K562 (cell line): Measurements from ENCODE around the gene GRB2. TPM values are rescaled to one million over a fixed set of nuclear protein-coding genes. Genes with fewer than 3 reads are reported as not detected.
A peak's percentile ranks its signal among the peaks of the same experiment; 100 is the strongest.

ENCODE experiments used
- ATAC-seq: fragments of 200-7000 bp; cut with Tn5 transposase; 3 replicates; pipeline ENCODE4 v1.9.1; 2020; ENCODE audit warnings: moderate library complexity
- BruUV-seq: library from RNA; stranded (reverse); fragments of 400-500 nt; replicated peaks from 2 replicates; lab custom pipeline; 2021; lab: Mats Ljungman, UMichigan
- CTCF ChIA-PET: fragments of 300-600 bp; formaldehyde crosslinking; extraction: SDS; loops from one replicate; lab custom pipeline; 2021; ENCODE audit warnings: low intra/inter-chr PET ratio; lab: Yijun Ruan, JAX
- POLR2A ChIA-PET: fragments of 300-600, 350-650 bp; sonication (Branson Sonifier 250); formaldehyde crosslinking; extraction: SDS; loops from one replicate; lab custom pipeline; 2021; ENCODE audit warnings: antibody characterized with exemption, inconsistent platforms; lab: Yijun Ruan, JAX
- DNase-seq, 4 experiments: peaks; one replicate each; pipeline versions ENCODE4 v3.0.0 to v3.0.0-alpha.2; 2011 to 2018; ENCODE audit warnings: low spot score in 3 of 4, mixed read lengths in 3 of 4; ENCODE audit errors: extremely low read depth in 1 of 4
- FAIRE-seq: peaks from 2 replicates; lab custom pipeline; 2011; peaks lifted over from hg19 to GRCh38; lab: Jason Lieb, UNC
- H2AFZ ChIP-seq: 2 replicates; pipeline ENCODE4 v1.6.0; 2011; ENCODE audit warnings: low read depth, low read length, control low read depth, inconsistent platforms
- H3K27ac ChIP-seq: fragments of 200-600 bp; 3 replicates; pipeline ENCODE4 v1.8.0; 2011; ENCODE audit warnings: low read depth, mild to moderate bottlenecking, control low read depth, inconsistent platforms, low read length, moderate library complexity, mixed read lengths; ENCODE audit errors: extremely low read depth
- H3K27me3 ChIP-seq, 2 experiments: fragments of 300-600 bp in 1 of 2; 2 replicates in 1 of 2; 3 replicates in 1 of 2; pipeline versions ENCODE4 v1.6.0 to v1.8.0; 2011; ENCODE audit warnings: inconsistent platforms in 2 of 2, low read length in 2 of 2, mild to moderate bottlenecking in 1 of 2, mixed read lengths in 1 of 2, moderate library complexity in 1 of 2; ENCODE audit not compliant: control insufficient read depth in 2 of 2, insufficient read depth in 2 of 2
- H3K36me3 ChIP-seq: fragments of 300-600 bp; 3 replicates; pipeline ENCODE4 v1.8.0; 2011; ENCODE audit warnings: mild to moderate bottlenecking, low read length, inconsistent platforms; ENCODE audit not compliant: control insufficient read depth, insufficient read depth
- H3K4me1 ChIP-seq, 2 experiments: fragments of 200-600 bp in 1 of 2; replicated peaks in 1 of 2; 2 replicates in 1 of 2; 3 replicates in 1 of 2; pipeline versions ENCODE4 v1.5.1 to v1.8.0; 2011; ENCODE audit warnings: inconsistent platforms in 2 of 2, low read length in 2 of 2, mild to moderate bottlenecking in 1 of 2, mixed read lengths in 1 of 2, moderate library complexity in 1 of 2; ENCODE audit not compliant: control insufficient read depth in 2 of 2, insufficient read depth in 2 of 2
- H3K4me2 ChIP-seq: 2 replicates; pipeline ENCODE4 v1.6.1; 2011; ENCODE audit warnings: low read length, control low read depth, inconsistent platforms, mixed read lengths; ENCODE audit not compliant: insufficient read depth
- H3K4me3 ChIP-seq: fragments of 200-600 bp; sonication (generic), shearing (Covaris generic); 2 replicates; pipeline ENCODE4 v1.5.1; 2016; ENCODE audit warnings: control low read depth, inconsistent platforms
- H3K79me2 ChIP-seq: fragments of 200-600 bp; 3 replicates; pipeline ENCODE4 v1.8.0; 2011; ENCODE audit warnings: low read length, inconsistent platforms; ENCODE audit not compliant: control insufficient read depth, insufficient read depth
- H3K9ac ChIP-seq, 2 experiments: 2 replicates each; pipeline versions ENCODE4 v1.6.0 to v1.6.1; 2011; ENCODE audit warnings: low read depth in 2 of 2, low read length in 2 of 2, control low read depth in 1 of 2, inconsistent platforms in 1 of 2, mild to moderate bottlenecking in 1 of 2, mixed read lengths in 1 of 2; ENCODE audit not compliant: insufficient read depth in 1 of 2
- H3K9me1 ChIP-seq: one replicate; pipeline ENCODE4 v1.6.0; 2011; ENCODE audit warnings: inconsistent platforms, mild to moderate bottlenecking, low read length, moderate library complexity; ENCODE audit not compliant: control insufficient read depth, insufficient read depth
- H3K9me3 ChIP-seq: replicated peaks from 2 replicates; pipeline ENCODE4 v1.5.1; 2011; ENCODE audit warnings: low read depth, low read length, inconsistent platforms; ENCODE audit not compliant: control insufficient read depth, insufficient read depth
- H4K20me1 ChIP-seq: replicated peaks from 2 replicates; pipeline ENCODE4 v1.6.1; 2011; ENCODE audit warnings: low read length, inconsistent platforms, mixed read lengths; ENCODE audit not compliant: control insufficient read depth, insufficient read depth
- ATF7 ChIP-seq: fragments of 450-650 bp; IDR thresholded peaks from 2 replicates; pipeline ENCODE4 v1.7.1; 2014; ENCODE audit warnings: mild to moderate bottlenecking, moderate library complexity
- BRD9 ChIP-seq: fragments of 450-650 bp; IDR thresholded peaks from 2 replicates; pipeline ENCODE4 v1.6.1; 2018; ENCODE audit warnings: low read depth; ENCODE audit not compliant: partially characterized antibody
- HDAC8 ChIP-seq: fragments of 450-650 bp; IDR thresholded peaks from 2 replicates; pipeline ENCODE4 v1.6.1; 2016; ENCODE audit warnings: mild to moderate bottlenecking, missing genetic modification characterization, moderate library complexity, missing compliant biosample characterization
- ID3 ChIP-seq, 2 experiments: fragments of 250-450 bp in 1 of 2; fragments of 450-650 bp in 1 of 2; sonication (Bioruptor Pico) in 1 of 2; IDR thresholded peaks; 2 replicates each; pipeline versions ENCODE4 v1.6.1 to v1.8.0; 2016 to 2021; ENCODE audit warnings: mild to moderate bottlenecking in 2 of 2, moderate library complexity in 2 of 2, missing compliant biosample characterization in 1 of 2, missing genetic modification characterization in 1 of 2
- ILF3 ChIP-seq: fragments of 450-650 bp; IDR thresholded peaks from 2 replicates; pipeline ENCODE4 v1.6.1; 2018; ENCODE audit warnings: antibody characterized with exemption, mild to moderate bottlenecking, moderate library complexity, borderline replicate concordance
- NFXL1 ChIP-seq: fragments of 450-650 bp; formaldehyde crosslinking; IDR thresholded peaks from 2 replicates; pipeline ENCODE4 v1.4.0; 2021; ENCODE audit warnings: mild to moderate bottlenecking
- PML ChIP-seq: IDR thresholded peaks from 2 replicates; pipeline ENCODE4 v1.6.1; 2012; ENCODE audit warnings: low read length, inconsistent platforms
- RCOR1 ChIP-seq, 2 experiments: IDR thresholded peaks; 2 replicates each; pipeline ENCODE4 v1.6.1; 2012; ENCODE audit warnings: low read depth in 2 of 2, low read length in 2 of 2, borderline replicate concordance in 1 of 2, improper control_type of control experiment in 1 of 2
- RFX1 ChIP-seq: fragments of 450-650 bp; IDR thresholded peaks from 2 replicates; pipeline ENCODE4 v1.6.1; 2016; ENCODE audit warnings: mild to moderate bottlenecking, moderate library complexity
- SMARCC2 ChIP-seq: fragments of 450-650 bp; IDR thresholded peaks from 2 replicates; pipeline ENCODE4 v1.6.1; 2017; ENCODE audit warnings: antibody characterized with exemption, moderate library complexity, mild to moderate bottlenecking, low read depth
- SNIP1 ChIP-seq: fragments of 450-650 bp; IDR thresholded peaks from 2 replicates; pipeline ENCODE4 v1.7.1; 2017; ENCODE audit warnings: low read depth, mild to moderate bottlenecking
- SP2 ChIP-seq: IDR thresholded peaks from 2 replicates; pipeline ENCODE4 v1.6.1; 2011; ENCODE audit warnings: mild to moderate bottlenecking, low read depth, low read length, moderate library complexity; ENCODE audit not compliant: poor library complexity, severe bottlenecking; ENCODE audit errors: extremely low read depth
- ZFX ChIP-seq: sonication (generic); formaldehyde crosslinking; IDR thresholded peaks from 2 replicates; pipeline ENCODE4 v1.8.0; 2022; ENCODE audit warnings: mild to moderate bottlenecking, missing genetic modification reagents, moderate library complexity
- ZNF740 ChIP-seq, 3 experiments: fragments of 200-800 bp in 1 of 3; sonication (Bioruptor generic) in 1 of 3; sonication (generic) in 1 of 3; formaldehyde crosslinking in 1 of 3; IDR thresholded peaks; 2 replicates each; pipeline versions ENCODE4 v1.6.1 to v1.8.0; 2016 to 2022; ENCODE audit warnings: mild to moderate bottlenecking in 2 of 3, missing compliant biosample characterization in 2 of 3, missing genetic modification characterization in 2 of 3, missing genetic modification reagents in 1 of 3
- WGBS: fragments of 100-300 bp; shearing (Covaris generic); methylation state at CpG from one replicate; pipeline ENCODE4 v1.1.6; 2016; ENCODE audit warnings: low coverage, mixed read lengths; ENCODE audit not compliant: insufficient coverage; ENCODE audit errors: missing lambda C conversion rate; 5-methylcytosine and 5-hydroxymethylcytosine counted together
- in situ Hi-C: fragments of 300-500 bp; cut with MboI; formaldehyde crosslinking; loops from 4 replicates; pipeline ENCODE4 v1.15.0; 2018; ENCODE audit warnings: inconsistent platforms, mixed read lengths
- intact Hi-C: fragments of 100-400 bp; cut with micrococcal nuclease; formaldehyde crosslinking; loops from 2 replicates; pipeline ENCODE4 v1.14.2; 2022
- polyA plus RNA-seq, 8 experiments: library from polyadenylated mRNA; depleted of rRNA in 4 of 8; stranded (reverse) in 5 of 8; unstranded in 3 of 8; fragments of >200 nt; fragmentation: Nextera tagmentation in 2 of 8; fragmentation: Illumina TruSeq in 1 of 8; extraction: Ambion mirVana in 2 of 8; extraction: Trizol in 1 of 8; gene quantifications; 2 replicates each; pipeline versions ENCODE4 v1.2.1 to v1.2.3, GENCODE V29; 2011 to 2014; ENCODE audit warnings: inconsistent platforms in 1 of 8, missing spikeins in 1 of 8
- total RNA-seq, 7 experiments: library from RNA; depleted of rRNA in 6 of 7; stranded (reverse); fragments of >200 nt in 6 of 7; fragmentation: Illumina TruSeq in 2 of 7; extraction: Trizol in 2 of 7; gene quantifications; 2 replicates each; pipeline versions ENCODE4 v1.2.1 to v1.2.3, GENCODE V29; 2011 to 2021; ENCODE audit warnings: low replicate concordance in 1 of 7

GRB2 gene
- total and polyA plus RNA-seq, 9 of the 15 experiments (the other 6 are each of a cell fraction or from before 2014, with no cell fraction given) = 57.2 to 136 (median 84.8) TPM

- BruUV-seq = no TSS peak
- intact Hi-C loops (no loop called here), in situ Hi-C loops (no loop called here)
- no peak for DNase-seq
- Histone ChIP-seq H3K4me3 (no peak overlapping the region), H3K36me3 (peaks cover 21% of the 10 kb centered on the region), H3K9me1 (no peaks in the 10 kb centered on the region), H2AFZ (no peak overlapping the region), H3K27ac (no peak overlapping the region), H3K9ac (no peak overlapping the region), H3K9me3 (no peaks in the 10 kb centered on the region), H3K27me3 (no peaks in the 10 kb centered on the region), H4K20me1 (peaks cover 26% of the 10 kb centered on the region), H3K4me2 (no peak overlapping the region), H3K79me2 (peaks cover 84% of the 10 kb centered on the region), H3K4me1 (peaks cover 10 to 17% of the 10 kb centered on the region in 2 experiments)
- ATAC-seq = no peak
- CTCF ChIA-PET = no interaction called here
- TF ChIP-seq SMARCC2 (no peak), RFX1 (peak; percentile 92), SNIP1 (no peak)
- FAIRE-seq = no peak
- WGBS = 76% methylated on average over 6 of the region's 6 CpGs
- POLR2A ChIA-PET = interaction anchor here (0.6 to 1.7 kb wide), 2 partner anchors 9 to 45 kb away, joined by 3 to 8 read pairs; no protein-coding TSS in a partner anchor
Observed at GRCh38 chr17:75371339-75371738, 34.1 kb downstream of the GRB2 start.

GRCh38 chr17:75370286-75370915 is 35.1 kb downstream of the GRB2 start:
- H3K4me3 ChIP-seq = no peak overlapping the region
- intact Hi-C loops (no loop called here), in situ Hi-C loops (no loop called here)
- no peaks in the 10 kb centered on the region for H3K9me3 ChIP-seq
- peaks cover 26% of the 10 kb centered on the region for H4K20me1 ChIP-seq
- peak overlapping the region; percentile 7; the same call in 1 of the 3 replicates for H3K27ac ChIP-seq
- ATAC-seq (no peak), DNase-seq (no peak), FAIRE-seq (no peak)
- no TSS peak for BruUV-seq
- no peak overlapping the region for H3K9ac ChIP-seq
- CTCF ChIA-PET = no interaction called here
- POLR2A ChIA-PET = interaction anchor here (0.7 to 3.0 kb wide), 7 partner anchors 8 to 27 kb away, joined by 3 to 15 read pairs (median 4); no protein-coding TSS in a partner anchor
- H3K27me3 ChIP-seq = no peaks in the 10 kb centered on the region
- WGBS = 73% methylated on average over 8 of the region's 8 CpGs
- peaks cover 20% of the 10 kb centered on the region for H3K36me3 ChIP-seq
- H2AFZ ChIP-seq = no peak overlapping the region
- peaks cover 91% of the 10 kb centered on the region for H3K79me2 ChIP-seq
- peaks cover 16 to 27% of the 10 kb centered on the region in 2 experiments for H3K4me1 ChIP-seq
- no peaks in the 10 kb centered on the region for H3K9me1 ChIP-seq
- no peak overlapping the region for H3K4me2 ChIP-seq
- TF ChIP-seq ID3 (CRISPR knock-in tag; IDR thresholded peaks at IDR 0.05) (no peak), ID3 (tag; IDR thresholded peaks at IDR 0.05) (no peak), RCOR1 (IDR thresholded peaks at IDR 0.05; ENCODE audit: borderline replicate concordance in 1 of 2, low read depth in 2 of 2, low read length in 2 of 2) (no peak), ILF3 (no peak), HDAC8 (tag) (no peak), ZNF740 (CRISPR knock-in tag; IDR thresholded peaks at IDR 0.05) (no peak), ZNF740 (tag; IDR thresholded peaks at IDR 0.05) (no peak), PML (no peak), ZFX (no peak), ATF7 (no peak), NFXL1 (CRISPR knock-in tag) (no peak), BRD9 (no peak), SP2 (no peak)
